Stimulated activated CD8-positive, alpha-beta memory T cell treated with anti-CD3 and anti-CD28 coated beads, Interleukin-12 subunit alpha, Interleukin-12 subunit beta, amount 100 ng/mL, for 24 hours (primary cell): ENCODE data around the gene WASF2.

Source experiments
- DNase-seq: peaks from one replicate; pipeline ENCODE4 v3.0.0-alpha.2; 2020; ENCODE audit errors: extremely low read depth

WASF2 gene

GRCh38 chr1:27377760-27378495, 112.0 kb downstream of the WASF2 start:
- no peak for DNase-seq

GRCh38 chr1:27374362-27375086, 115.4 kb downstream of the WASF2 start, which contains the start of gene FCN3:
FCN3 (minus strand) TSS chr1:27374824; CDS start chr1:27374818, 6 bp downstream.
- DNase-seq, result no peak

GRCh38 chr1:27372808-27373690, 116.9 kb downstream of the WASF2 start:
- no peak for DNase-seq

GRCh38 chr1:27372022-27372807, 117.8 kb downstream of the WASF2 start:
- DNase-seq, result no peak

GRCh38 chr1:27368869-27369582, 120.9 kb downstream of the WASF2 start:
- no peak for DNase-seq

GRCh38 chr1:27367160-27367650, 122.8 kb downstream of the WASF2 start:
- DNase-seq, result no peak

GRCh38 chr1:27366411-27367159, 123.4 kb downstream of the WASF2 start, which contains the start of gene MAP3K6:
MAP3K6 (minus strand) TSS chr1:27366961; CDS start chr1:27366597, 364 bp downstream.
- DNase-seq, result no peak

- no peak for DNase-seq
These were observed 123.9 kb downstream of the WASF2 start for GRCh38 chr1:27366113-27366410.

- DNase-seq, result no peak
These were observed 124.4 kb downstream of the WASF2 start for GRCh38 chr1:27365372-27366112.

GRCh38 chr1:27364696-27365371, 125.1 kb downstream of the WASF2 start:
- DNase-seq, result no peak

- DNase-seq, result no peak
These were observed 125.9 kb downstream of the WASF2 start for GRCh38 chr1:27363766-27364695.

- no peak for DNase-seq
These were observed 128.4 kb downstream of the WASF2 start for GRCh38 chr1:27361553-27361952.

- no peak for DNase-seq
These were observed 128.9 kb downstream of the WASF2 start for GRCh38 chr1:27361044-27361402.

GRCh38 chr1:27360159-27361043, 129.6 kb downstream of the WASF2 start:
- DNase-seq, result no peak

GRCh38 chr1:27359822-27360158, 130.2 kb downstream of the WASF2 start:
- DNase-seq, result no peak

- no peak for DNase-seq
These were observed 131.0 kb downstream of the WASF2 start for GRCh38 chr1:27358928-27359313.
